ENCODE data around the gene ITM2B.

Gene ITM2B

GRCh38 chr13:48304143-48304876 lies 71.3 kb downstream of the ITM2B start:
- no peak for DNase-seq (ENCODE audit: low read depth)

GRCh38 chr13:48311223-48311622 lies 78.2 kb downstream of the ITM2B start:
- no peak for DNase-seq (ENCODE audit: low read depth)

- no peak for DNase-seq (ENCODE audit: low read depth)
These were observed 83.1 kb downstream of the ITM2B start for GRCh38 chr13:48315969-48316650.

- DNase-seq (ENCODE audit: low read depth), result no peak
These were observed 84.0 kb downstream of the ITM2B start for GRCh38 chr13:48316826-48317510.

- DNase-seq (ENCODE audit: low read depth), result no peak
These were observed 84.7 kb downstream of the ITM2B start for GRCh38 chr13:48317511-48318376.

- no peak for DNase-seq (ENCODE audit: low read depth)
These were observed 85.4 kb downstream of the ITM2B start for GRCh38 chr13:48318377-48318811.

- DNase-seq (ENCODE audit: low read depth), result no peak
These were observed 86.0 kb downstream of the ITM2B start for GRCh38 chr13:48318821-48319511.
